Measurements from ENCODE around the gene BICDL1. TPM values are rescaled to one million over a fixed set of nuclear protein-coding genes. Genes with fewer than 3 reads are reported as not detected.

The BICDL1 gene
- total RNA-seq, 3 donors from 2014 or later, result 0.48 to 23.4 (median 5.6) TPM

- H3K27me3 ChIP-seq, result no peaks in the 10 kb centered on the region
- no peak overlapping the region for H3K27ac ChIP-seq
- no peaks in the 10 kb centered on the region for H3K9me3 ChIP-seq
- no peak overlapping the region for H3K4me3 ChIP-seq
- TF ChIP-seq, protein P1, sequence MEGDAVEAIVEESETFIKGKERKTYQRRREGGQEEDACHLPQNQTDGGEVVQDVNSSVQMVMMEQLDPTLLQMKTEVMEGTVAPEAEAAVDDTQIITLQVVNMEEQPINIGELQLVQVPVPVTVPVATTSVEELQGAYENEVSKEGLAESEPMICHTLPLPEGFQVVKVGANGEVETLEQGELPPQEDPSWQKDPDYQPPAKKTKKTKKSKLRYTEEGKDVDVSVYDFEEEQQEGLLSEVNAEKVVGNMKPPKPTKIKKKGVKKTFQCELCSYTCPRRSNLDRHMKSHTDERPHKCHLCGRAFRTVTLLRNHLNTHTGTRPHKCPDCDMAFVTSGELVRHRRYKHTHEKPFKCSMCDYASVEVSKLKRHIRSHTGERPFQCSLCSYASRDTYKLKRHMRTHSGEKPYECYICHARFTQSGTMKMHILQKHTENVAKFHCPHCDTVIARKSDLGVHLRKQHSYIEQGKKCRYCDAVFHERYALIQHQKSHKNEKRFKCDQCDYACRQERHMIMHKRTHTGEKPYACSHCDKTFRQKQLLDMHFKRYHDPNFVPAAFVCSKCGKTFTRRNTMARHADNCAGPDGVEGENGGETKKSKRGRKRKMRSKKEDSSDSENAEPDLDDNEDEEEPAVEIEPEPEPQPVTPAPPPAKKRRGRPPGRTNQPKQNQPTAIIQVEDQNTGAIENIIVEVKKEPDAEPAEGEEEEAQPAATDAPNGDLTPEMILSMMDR (IDR thresholded peaks at IDR 0.05), result no peak
- no peak for TF ChIP-seq POLR2A (IDR thresholded peaks at IDR 0.05)
- TF ChIP-seq POLR2AphosphoS5 (IDR thresholded peaks at IDR 0.05), result no peak
- H3K4me1 ChIP-seq, result no peaks in the 10 kb centered on the region
- H3K36me3 ChIP-seq, result peaks cover 32% of the 10 kb centered on the region
- DNase-seq (ENCODE audit: low spot score in 2 of 2), result no peak
- intact Hi-C loops (cut with DNase I; ENCODE audit: low total_unique reads), result no loop called here
These were observed 145.4 kb downstream of the BICDL1 start for GRCh38 chr12:120134307-120134980.

GRCh38 chr12:120136093-120136770 lies 147.2 kb downstream of the BICDL1 start:
- H3K27ac ChIP-seq, result no peak overlapping the region
- no peaks in the 10 kb centered on the region for H3K9me3 ChIP-seq
- H3K4me1 ChIP-seq, result no peaks in the 10 kb centered on the region
- TF ChIP-seq, protein P1 (IDR thresholded peaks at IDR 0.05), result no peak
- TF ChIP-seq POLR2A (IDR thresholded peaks at IDR 0.05) (no peak), POLR2AphosphoS5 (IDR thresholded peaks at IDR 0.05) (no peak)
- intact Hi-C loops (cut with DNase I; ENCODE audit: low total_unique reads), result no loop called here
- DNase-seq (ENCODE audit: low spot score in 2 of 2), result no peak
- peaks cover 33% of the 10 kb centered on the region for H3K36me3 ChIP-seq
- no peak overlapping the region for H3K4me3 ChIP-seq
- H3K27me3 ChIP-seq, result no peaks in the 10 kb centered on the region

GRCh38 chr12:120137833-120138232 lies 148.8 kb downstream of the BICDL1 start:
- DNase-seq (ENCODE audit: low spot score in 2 of 2), result no peak
- Histone ChIP-seq H3K4me3 (no peak overlapping the region), H3K36me3 (peaks cover 36% of the 10 kb centered on the region), H3K27ac (no peak overlapping the region), H3K4me1 (no peaks in the 10 kb centered on the region), H3K27me3 (no peaks in the 10 kb centered on the region), H3K9me3 (no peaks in the 10 kb centered on the region)
- intact Hi-C loops (cut with DNase I; ENCODE audit: low total_unique reads), result no loop called here
- TF ChIP-seq POLR2A (IDR thresholded peaks at IDR 0.05) (no peak), POLR2AphosphoS5 (IDR thresholded peaks at IDR 0.05) (no peak)
- TF ChIP-seq, protein P1 (IDR thresholded peaks at IDR 0.05), result no peak

DNA sequence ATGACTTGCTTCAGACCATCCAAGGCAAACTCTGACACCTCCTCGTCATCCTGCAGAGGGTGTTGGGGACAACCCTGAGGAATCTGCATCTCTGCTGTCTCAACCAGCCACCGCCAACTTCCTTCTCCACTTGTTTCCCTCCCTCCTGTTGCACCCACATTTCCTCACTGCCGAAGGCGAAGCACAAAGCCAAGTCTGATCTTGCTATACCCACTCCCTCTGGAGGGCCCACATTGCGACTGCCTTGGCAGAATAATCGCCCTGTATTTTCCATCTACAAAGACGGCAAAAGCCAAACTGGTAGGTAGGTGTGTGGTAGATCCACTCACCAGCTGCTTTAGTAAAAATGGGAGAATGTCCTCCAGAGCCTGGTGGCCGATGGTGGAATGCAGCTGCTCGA lies 149.3 kb downstream of the BICDL1 start:
- Histone ChIP-seq H3K9me3 (no peaks in the 10 kb centered on the region), H3K4me3 (no peak overlapping the region), H3K4me1 (no peaks in the 10 kb centered on the region), H3K36me3 (peaks cover 36% of the 10 kb centered on the region), H3K27ac (no peak overlapping the region), H3K27me3 (no peaks in the 10 kb centered on the region)
- no peak for DNase-seq (ENCODE audit: low spot score in 2 of 2)
- TF ChIP-seq POLR2A (IDR thresholded peaks at IDR 0.05), result no peak
- intact Hi-C loops (cut with DNase I; ENCODE audit: low total_unique reads), result no loop called here

- H3K27ac ChIP-seq, result no peak overlapping the region
- no peak overlapping the region for H3K4me3 ChIP-seq
- intact Hi-C loops (cut with DNase I; ENCODE audit: low total_unique reads), result no loop called here
- no peak for DNase-seq (ENCODE audit: low spot score in 2 of 2)
- no peaks in the 10 kb centered on the region for H3K27me3 ChIP-seq
- no peaks in the 10 kb centered on the region for H3K9me3 ChIP-seq
- H3K36me3 ChIP-seq, result peaks cover 44% of the 10 kb centered on the region
- TF ChIP-seq POLR2AphosphoS5 (IDR thresholded peaks at IDR 0.05), result no peak
- no peak for TF ChIP-seq POLR2A (IDR thresholded peaks at IDR 0.05)
- H3K4me1 ChIP-seq, result no peaks in the 10 kb centered on the region
These were observed 150.9 kb downstream of the BICDL1 start for GRCh38 chr12:120139958-120140357.

DNA sequence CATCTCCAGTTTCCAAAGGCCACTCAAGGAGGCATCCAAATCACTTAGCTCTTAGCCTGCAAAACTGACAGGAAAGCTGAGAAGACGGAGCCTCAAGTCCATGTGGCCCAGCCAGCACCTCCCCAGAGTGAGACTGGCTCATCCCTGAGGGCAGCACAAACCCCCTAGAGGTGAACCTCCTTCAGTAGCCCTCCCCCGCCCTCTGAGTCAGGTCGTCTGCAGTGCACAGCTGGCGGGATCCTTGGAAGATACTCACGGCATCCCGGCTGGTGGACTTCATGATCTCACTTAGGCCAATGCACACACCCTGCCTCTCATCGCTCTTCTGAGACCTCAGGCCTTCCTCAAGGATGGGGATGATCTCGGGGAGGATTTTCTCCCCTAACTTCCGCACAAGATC lies 151.6 kb downstream of the BICDL1 start:
- no peaks in the 10 kb centered on the region for H3K27me3 ChIP-seq
- intact Hi-C loops (cut with DNase I; ENCODE audit: low total_unique reads), result no loop called here
- H3K4me1 ChIP-seq, result no peaks in the 10 kb centered on the region

More for the DNA sequence above, 151.6 kb downstream of the BICDL1 start:
- TF ChIP-seq POLR2A (IDR thresholded peaks at IDR 0.05) (no peak), POLR2AphosphoS5 (IDR thresholded peaks at IDR 0.05) (no peak)
- TF ChIP-seq, protein P1 (IDR thresholded peaks at IDR 0.05), result no peak
- H3K27ac ChIP-seq, result no peak overlapping the region
- peaks cover 47% of the 10 kb centered on the region for H3K36me3 ChIP-seq
- no peak overlapping the region for H3K4me3 ChIP-seq
- H3K9me3 ChIP-seq, result no peaks in the 10 kb centered on the region
- DNase-seq (ENCODE audit: low spot score in 2 of 2), result no peak

All from breast epithelium (tissue), 4 donors.